NT2/D1 (cell line): ENCODE measurements around the gene DYNC1H1.

Source experiments
- YY1 ChIP-seq: IDR thresholded peaks from 2 replicates; pipeline ENCODE4 v1.6.1; 2011; ENCODE audit not compliant: insufficient read length, insufficient read depth
- ZNF274 ChIP-seq: IDR thresholded peaks from 2 replicates; pipeline ENCODE4 v1.6.1; 2011; ENCODE audit warnings: mild to moderate bottlenecking, low read depth, low read length

- TF ChIP-seq ZNF274: no peak
- TF ChIP-seq YY1: no peak
Measured at GRCh38 chr14:101965181-101965544, 790 bp downstream of the DYNC1H1 start.
